Measurements from ENCODE around the gene WDPCP. TPM values are rescaled to one million over a fixed set of nuclear protein-coding genes. Genes with fewer than 3 reads are reported as not detected.

Gene WDPCP
- total RNA-seq = 4.7 TPM in 2 replicates

GRCh38 chr2:63588385-63589147 lies at the start of gene WDPCP, which contains the start of gene MDH1:
TSS of gene WDPCP (minus strand) at chr2:63588477. CDS start at chr2:63588271, 206 bp downstream.
TSS of gene MDH1 (plus strand) at chr2:63588963. CDS start at chr2:63589044, 81 bp downstream.

Other genes starting within 250 kb of the WDPCP start
- 114 and 119 TPM in 2 replicates for gene MDH1, start 486 bp upstream of the WDPCP start, total RNA-seq

All from mesangial cell (primary cell).